NB4 (cell line): ENCODE results near the gene NAT14.

Source experiments
- CTCF ChIP-seq: IDR thresholded peaks from one replicate; pipeline ENCODE4 v1.5.1; 2012; ENCODE audit warnings: low read depth, low read length
- POLR2A ChIP-seq: IDR thresholded peaks from 2 replicates; pipeline ENCODE4 v1.6.1; 2011; ENCODE audit warnings: mild to moderate bottlenecking; ENCODE audit not compliant: insufficient read length; ENCODE audit errors: extremely low read depth

DNA sequence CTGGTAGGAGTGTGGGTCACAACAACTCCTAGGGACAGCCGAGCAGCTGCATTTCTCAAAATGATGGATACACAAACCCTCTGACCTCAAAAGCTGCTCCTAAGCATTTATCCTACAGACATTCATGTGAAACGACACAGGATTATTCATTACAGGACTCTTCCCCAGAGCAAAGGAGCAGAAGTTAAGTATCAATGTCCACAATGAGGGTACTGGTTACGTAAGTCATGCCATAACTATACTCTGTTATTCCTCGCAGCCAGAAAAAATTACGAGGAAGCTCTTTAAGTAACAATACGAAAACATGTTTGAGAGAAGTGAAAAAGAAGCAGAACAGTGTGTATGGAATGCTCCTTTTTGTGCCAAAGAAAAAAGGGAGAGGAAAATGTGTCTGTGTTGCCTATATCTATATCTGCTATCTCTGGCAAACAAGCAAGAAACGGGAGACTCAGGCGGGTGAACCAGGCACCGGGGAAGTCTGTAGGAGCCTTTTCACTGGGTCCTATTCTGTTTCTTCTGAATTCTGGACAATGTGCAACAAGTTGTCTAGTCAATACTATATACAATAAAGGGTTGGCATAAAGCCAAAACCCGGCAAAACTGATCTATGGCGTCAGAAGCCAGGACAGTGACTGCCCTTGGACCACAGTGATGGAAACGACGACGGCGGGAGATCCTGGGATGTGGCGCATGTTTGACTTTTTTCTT is 24.9 kb upstream of the NAT14 start:
- TF ChIP-seq CTCF (no peak), POLR2A (no peak)
